OCI-LY1 (cell line): ENCODE results near the gene C2orf42.
"Not testable (repeated sequence)": the region's sequence is repeated elsewhere in the genome, so short reads cannot be mapped to it uniquely, and the experiment has no call there.

ENCODE experiments used
- EZH2 ChIP-seq: fragments of 200-600 bp; sonication (generic), shearing (Covaris generic); IDR thresholded peaks from 2 replicates; pipeline ENCODE4 v1.8.0; 2017; ENCODE audit warnings: borderline replicate concordance, mixed run types, mild to moderate bottlenecking, antibody characterized with exemption, low read length, moderate library complexity, mixed read lengths
- TF ChIP-seq, protein P1 (sequence below): fragments of 200-600 bp; sonication (generic), shearing (Covaris generic); IDR thresholded peaks from 2 replicates; pipeline ENCODE4 v1.5.1; 2017; ENCODE audit warnings: mild to moderate bottlenecking, antibody characterized with exemption, low read length, moderate library complexity, mixed read lengths

DNA sequence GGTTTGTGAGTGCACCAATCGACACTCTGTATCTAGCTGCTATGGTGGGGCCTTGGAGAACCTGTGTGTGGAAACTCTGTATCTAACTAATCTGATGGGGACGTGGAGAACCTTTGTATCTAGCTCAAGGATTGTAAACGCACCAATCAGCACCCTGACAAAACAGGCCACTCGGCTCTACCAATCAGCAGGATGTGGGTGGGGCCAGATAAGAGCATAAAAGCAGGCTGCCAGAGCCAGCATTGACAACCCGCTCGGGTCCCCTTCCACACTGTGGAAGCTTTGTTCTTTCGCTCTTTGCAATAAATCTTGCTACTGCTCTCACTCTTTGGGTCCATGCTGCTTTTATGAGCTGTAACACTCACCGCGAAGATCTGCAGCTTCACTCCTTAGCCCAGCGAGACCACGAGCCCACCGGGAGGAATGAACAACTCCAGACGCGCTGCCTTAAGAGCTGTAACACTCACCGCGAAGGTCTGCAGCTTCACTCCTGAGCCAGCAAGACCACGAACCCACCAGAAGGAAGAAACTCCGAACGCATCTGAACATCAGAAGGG is 41.6 kb downstream of the C2orf42 start:
- TF ChIP-seq, protein P1, sequence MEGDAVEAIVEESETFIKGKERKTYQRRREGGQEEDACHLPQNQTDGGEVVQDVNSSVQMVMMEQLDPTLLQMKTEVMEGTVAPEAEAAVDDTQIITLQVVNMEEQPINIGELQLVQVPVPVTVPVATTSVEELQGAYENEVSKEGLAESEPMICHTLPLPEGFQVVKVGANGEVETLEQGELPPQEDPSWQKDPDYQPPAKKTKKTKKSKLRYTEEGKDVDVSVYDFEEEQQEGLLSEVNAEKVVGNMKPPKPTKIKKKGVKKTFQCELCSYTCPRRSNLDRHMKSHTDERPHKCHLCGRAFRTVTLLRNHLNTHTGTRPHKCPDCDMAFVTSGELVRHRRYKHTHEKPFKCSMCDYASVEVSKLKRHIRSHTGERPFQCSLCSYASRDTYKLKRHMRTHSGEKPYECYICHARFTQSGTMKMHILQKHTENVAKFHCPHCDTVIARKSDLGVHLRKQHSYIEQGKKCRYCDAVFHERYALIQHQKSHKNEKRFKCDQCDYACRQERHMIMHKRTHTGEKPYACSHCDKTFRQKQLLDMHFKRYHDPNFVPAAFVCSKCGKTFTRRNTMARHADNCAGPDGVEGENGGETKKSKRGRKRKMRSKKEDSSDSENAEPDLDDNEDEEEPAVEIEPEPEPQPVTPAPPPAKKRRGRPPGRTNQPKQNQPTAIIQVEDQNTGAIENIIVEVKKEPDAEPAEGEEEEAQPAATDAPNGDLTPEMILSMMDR = not testable (repeated sequence)
- TF ChIP-seq EZH2 = not testable (repeated sequence)
